Type B pancreatic cell (in vitro differentiated cells): ENCODE measurements around the gene ATP7B. TPM values are rescaled to one million over a fixed set of nuclear protein-coding genes. Genes with fewer than 3 reads are reported as not detected.
"Not testable (repeated sequence)": the region's sequence is repeated elsewhere in the genome, so short reads cannot be mapped to it uniquely, and the experiment has no call there.

Source experiments
- DNase-seq: peaks from one replicate; pipeline ENCODE4 v3.0.0; 2021; ENCODE audit warnings: mixed read lengths; ENCODE audit not compliant: unreplicated experiment; ENCODE audit errors: extremely low spot score
- H3K27ac Mint-ChIP-seq: 2 replicates; pipeline ENCODE4 v1.8.0; 2021; ENCODE audit warnings: mild to moderate bottlenecking, mixed read lengths
- H3K27me3 Mint-ChIP-seq: 2 replicates; pipeline ENCODE4 v1.8.0; 2021; ENCODE audit warnings: mixed read lengths
- H3K36me3 Mint-ChIP-seq: 2 replicates; pipeline ENCODE4 v1.8.0; 2021; ENCODE audit warnings: mixed read lengths
- H3K4me1 Mint-ChIP-seq: one replicate; pipeline ENCODE4 v1.8.0; 2021; ENCODE audit warnings: mixed read lengths; ENCODE audit not compliant: unreplicated experiment
- H3K4me3 Mint-ChIP-seq: 2 replicates; pipeline ENCODE4 v1.8.0; 2021; ENCODE audit warnings: mild to moderate bottlenecking, mixed read lengths
- H3K9me3 Mint-ChIP-seq: 2 replicates; pipeline ENCODE4 v1.8.0; 2021; ENCODE audit warnings: mixed read lengths
- CTCF ChIP-seq: fragments of 200-600 bp; sonication (generic); conservative IDR thresholded peaks from 2 replicates; pipeline ENCODE4 v1.5.0; 2021; ENCODE audit warnings: antibody characterized with exemption, mild to moderate bottlenecking
- total RNA-seq: library from RNA; stranded (reverse); gene quantifications from 2 replicates; pipeline ENCODE4 v1.2.1, GENCODE V29; 2021; ENCODE audit warnings: low replicate concordance

Gene ATP7B
- total RNA-seq, 1 donor from 2014 or later, result 27.7 TPM

- Mint-ChIP-seq H3K27me3 (no peaks in the 10 kb centered on the region), H3K36me3 (peaks cover 13% of the 10 kb centered on the region), H3K27ac (no peak overlapping the region), H3K4me3 (no peak overlapping the region), H3K9me3 (peaks cover 8% of the 10 kb centered on the region), H3K4me1 (no peaks in the 10 kb centered on the region)
- no peak for TF ChIP-seq CTCF
- DNase-seq, result no peak
Observed at GRCh38 chr13:52043675-52044074, 32.4 kb upstream of the ATP7B start.

GRCh38 chr13:52036037-52036436 is 24.8 kb upstream of the ATP7B start:
- peaks cover 9% of the 10 kb centered on the region for H3K4me1 Mint-ChIP-seq

GRCh38 chr13:52034616-52035226 is 23.5 kb upstream of the ATP7B start:
- peaks cover 9% of the 10 kb centered on the region for H3K4me1 Mint-ChIP-seq
- peaks cover 21% of the 10 kb centered on the region for H3K36me3 Mint-ChIP-seq
- no peak for TF ChIP-seq CTCF
- H3K9me3 Mint-ChIP-seq, result no peaks in the 10 kb centered on the region
- H3K27ac Mint-ChIP-seq, result peak overlapping the region; percentile 44
- no peak overlapping the region for H3K4me3 Mint-ChIP-seq
- no peak for DNase-seq
- H3K27me3 Mint-ChIP-seq, result no peaks in the 10 kb centered on the region

More at GRCh38 chr13:52036037-52036436, 24.8 kb upstream of the ATP7B start:
- no peaks in the 10 kb centered on the region for H3K27me3 Mint-ChIP-seq
- H3K4me3 Mint-ChIP-seq, result no peak overlapping the region
- DNase-seq, result no peak
- no peak for TF ChIP-seq CTCF
- H3K9me3 Mint-ChIP-seq, result no peaks in the 10 kb centered on the region
- H3K36me3 Mint-ChIP-seq, result peaks cover 15% of the 10 kb centered on the region
- no peak overlapping the region for H3K27ac Mint-ChIP-seq

GRCh38 chr13:52033039-52033438 is 21.8 kb upstream of the ATP7B start:
- no peak for DNase-seq
- no peak overlapping the region for H3K4me3 Mint-ChIP-seq
- no peaks in the 10 kb centered on the region for H3K9me3 Mint-ChIP-seq
- H3K36me3 Mint-ChIP-seq, result peaks cover 34% of the 10 kb centered on the region
- H3K27me3 Mint-ChIP-seq, result no peaks in the 10 kb centered on the region
- H3K4me1 Mint-ChIP-seq, result peaks cover 9% of the 10 kb centered on the region
- no peak for TF ChIP-seq CTCF
- H3K27ac Mint-ChIP-seq, result no peak overlapping the region

GRCh38 chr13:52030401-52030800 is 19.2 kb upstream of the ATP7B start:
- H3K9me3 Mint-ChIP-seq, result peaks cover 15% of the 10 kb centered on the region
- H3K4me1 Mint-ChIP-seq, result not testable (repeated sequence)
- H3K36me3 Mint-ChIP-seq, result peaks cover 58% of the 10 kb centered on the region

GRCh38 chr13:52029569-52029968 is 18.3 kb upstream of the ATP7B start:
- H3K4me3 Mint-ChIP-seq, result no peak overlapping the region
- H3K36me3 Mint-ChIP-seq, result peaks cover 66% of the 10 kb centered on the region
- no peaks in the 10 kb centered on the region for H3K27me3 Mint-ChIP-seq
- no peak for DNase-seq
- no peak for TF ChIP-seq CTCF
- peaks cover 16% of the 10 kb centered on the region for H3K9me3 Mint-ChIP-seq
- no peaks in the 10 kb centered on the region for H3K4me1 Mint-ChIP-seq
- no peak overlapping the region for H3K27ac Mint-ChIP-seq

More at GRCh38 chr13:52030401-52030800, 19.2 kb upstream of the ATP7B start:
- DNase-seq, H3K4me3 Mint-ChIP-seq, H3K27ac Mint-ChIP-seq, H3K27me3 Mint-ChIP-seq: not testable (repeated sequence)
